GM12878 (cell line): ENCODE data around the gene HAS3. TPM values are rescaled to one million over a fixed set of nuclear protein-coding genes. Genes with fewer than 3 reads are reported as not detected.

ENCODE experiments used
- ATAC-seq: fragments of 200-7000 bp; cut with Tn5 transposase; 3 replicates; pipeline ENCODE4 v1.9.1; 2020; ENCODE audit warnings: mild to moderate bottlenecking, moderate library complexity
- BruUV-seq: library from RNA; stranded (reverse); fragments of 400-500 nt; replicated peaks from 2 replicates; lab custom pipeline; 2021; lab: Mats Ljungman, UMichigan
- CTCF ChIA-PET: fragments of 300-600 bp; sonication (Branson Sonifier 250); formaldehyde crosslinking; extraction: SDS; loops from one replicate; lab custom pipeline; 2021; ENCODE audit warnings: inconsistent platforms; lab: Yijun Ruan, JAX
- POLR2A ChIA-PET: fragments of 350-600 bp; formaldehyde crosslinking; extraction: SDS; loops from one replicate; lab custom pipeline; 2021; ENCODE audit warnings: inconsistent platforms; lab: Charles Lee
- RAD21 ChIA-PET: fragments of 300-600 bp; sonication (Branson Sonifier 250); formaldehyde crosslinking; loops from one replicate; lab custom pipeline; 2023; ENCODE audit warnings: antibody characterized with exemption; ENCODE audit not compliant: unreplicated experiment; lab: Charles Lee
- SMC1A ChIA-PET: fragments of 300-600 bp; sonication (Branson Sonifier 250); formaldehyde crosslinking; loops from one replicate; lab custom pipeline; 2023; ENCODE audit not compliant: unreplicated experiment, uncharacterized antibody; lab: Charles Lee
- DNase-seq: peaks from one replicate; pipeline ENCODE4 v3.0.0-alpha.2; 2011; ENCODE audit warnings: low read depth, low spot score
- FAIRE-seq: peaks from 3 replicates; lab custom pipeline; 2011; peaks lifted over from hg19 to GRCh38; lab: Jason Lieb, UNC
- H2AFZ ChIP-seq: 2 replicates; pipeline ENCODE4 v1.6.0; 2011; ENCODE audit warnings: low read depth, low read length, control low read depth; ENCODE audit not compliant: control insufficient read depth
- H3K27ac ChIP-seq: 2 replicates; pipeline ENCODE4 v1.5.1; 2011; ENCODE audit warnings: control low read depth; ENCODE audit not compliant: control insufficient read depth, insufficient read depth
- H3K27me3 ChIP-seq, 2 experiments: replicated peaks in 1 of 2; 2 replicates each; pipeline versions ENCODE4 v1.6.0 to v1.6.1; 2011; ENCODE audit warnings: low read length in 1 of 2; ENCODE audit not compliant: control insufficient read depth in 2 of 2, insufficient read depth in 2 of 2
- H3K36me3 ChIP-seq, 2 experiments: 2 replicates each; pipeline ENCODE4 v1.5.1; 2011; ENCODE audit warnings: low read length in 1 of 2; ENCODE audit not compliant: control insufficient read depth in 2 of 2, insufficient read depth in 2 of 2
- H3K4me1 ChIP-seq: 2 replicates; pipeline ENCODE4 v1.6.1; 2011; ENCODE audit warnings: mild to moderate bottlenecking, low read length, moderate library complexity, mixed read lengths; ENCODE audit not compliant: control insufficient read depth, insufficient read depth
- H3K4me2 ChIP-seq: 2 replicates; pipeline ENCODE4 v1.6.0; 2011; ENCODE audit warnings: control low read depth; ENCODE audit not compliant: control insufficient read depth, insufficient read depth
- H3K4me3 ChIP-seq: fragments of 200-600 bp; sonication (generic); 2 replicates; pipeline ENCODE4 v1.5.1; 2016
- H3K79me2 ChIP-seq: 2 replicates; pipeline ENCODE4 v1.6.0; 2011; ENCODE audit warnings: low read length; ENCODE audit not compliant: control insufficient read depth, insufficient read depth
- H3K9ac ChIP-seq: 2 replicates; pipeline ENCODE4 v1.8.0; 2011; ENCODE audit warnings: low read length, control low read depth, mixed read lengths; ENCODE audit not compliant: control insufficient read depth, insufficient read depth
- H3K9me3 ChIP-seq: replicated peaks from 3 replicates; pipeline ENCODE4 v1.5.1; 2011; ENCODE audit warnings: mild to moderate bottlenecking, low read length; ENCODE audit not compliant: control insufficient read depth, insufficient read depth
- H4K20me1 ChIP-seq: 2 replicates; pipeline ENCODE4 v1.6.0; 2011; ENCODE audit not compliant: control insufficient read depth, insufficient read depth
- CBX5 ChIP-seq: sonication (generic); IDR thresholded peaks from 2 replicates; pipeline ENCODE4 v1.6.1; 2016; ENCODE audit warnings: low read depth, moderate library complexity, mild to moderate bottlenecking, inconsistent platforms
- HSF1 ChIP-seq: fragments of 150-350 bp; IDR thresholded peaks from 2 replicates; pipeline ENCODE4 v1.6.1; 2014; ENCODE audit warnings: mild to moderate bottlenecking, low read depth, low read length
- KLF5 ChIP-seq: fragments of 450-650 bp; IDR thresholded peaks from 2 replicates; pipeline ENCODE4 v1.6.1; 2014; ENCODE audit warnings: mild to moderate bottlenecking; ENCODE audit not compliant: partially characterized antibody
- SIX5 ChIP-seq: IDR thresholded peaks from 2 replicates; pipeline ENCODE4 v1.6.1; 2011; ENCODE audit warnings: mild to moderate bottlenecking, low read depth, low read length, moderate library complexity; ENCODE audit not compliant: severe bottlenecking
- STAT3 ChIP-seq: IDR thresholded peaks from 2 replicates; pipeline ENCODE4 v1.6.1; 2011; ENCODE audit warnings: low read depth, low read length, improper control_type of control experiment
- WGBS: methylation state at CpG from one replicate; pipeline ENCODE4 v1.1.6; 2016; ENCODE audit warnings: low lambda C conversion rate; ENCODE audit not compliant: insufficient replicate concordance, insufficient coverage; ENCODE audit errors: missing lambda C conversion rate; 5-methylcytosine and 5-hydroxymethylcytosine counted together
- in situ Hi-C: fragments of 300-500 bp; cut with MboI; formaldehyde crosslinking; loops from 9 replicates; pipeline ENCODE4 v1.14.3; 2018; ENCODE audit warnings: mixed read lengths
- intact Hi-C: fragments of 100-400 bp; cut with micrococcal nuclease; formaldehyde crosslinking; loops from one replicate; pipeline ENCODE4 v1.14.2; 2022; ENCODE audit not compliant: unreplicated experiment
- polyA plus RNA-seq, 11 experiments: library from polyadenylated mRNA; depleted of rRNA in 4 of 11; unstranded in 6 of 11; stranded (reverse) in 5 of 11; fragments of >200 nt; fragmentation: Nextera tagmentation in 4 of 11; fragmentation: Illumina TruSeq in 1 of 11; extraction: Ambion mirVana in 4 of 11; extraction: Trizol in 1 of 11; gene quantifications; 1 replicate in 1 of 11; 2 replicates in 10 of 11; pipeline versions ENCODE4 v1.2.1 to v1.2.3, GENCODE V29; 2011 to 2016; ENCODE audit warnings: inconsistent platforms in 2 of 11, missing spikeins in 2 of 11, low read depth in 1 of 11
- total RNA-seq, 4 experiments: library from RNA; depleted of rRNA in 3 of 4; stranded (reverse); fragments of >200 nt in 3 of 4; fragmentation: Illumina TruSeq in 1 of 4; extraction: Trizol in 1 of 4; gene quantifications; 2 replicates each; pipeline versions ENCODE4 v1.2.1 to v1.2.3, GENCODE V29; 2013 to 2021

HAS3 gene
- total and polyA plus RNA-seq, 10 of the 15 experiments (the other 5 are each of a cell fraction or from before 2014, with no cell fraction given): 0.06 to 0.56 (median 0.19) TPM; not detected in 2

- Histone ChIP-seq H3K4me3 (no peak overlapping the region), H3K27me3 (no peaks in the 10 kb centered on the region), H3K79me2 (no peaks in the 10 kb centered on the region), H3K4me1 (peaks cover 11% of the 10 kb centered on the region), H4K20me1 (no peaks in the 10 kb centered on the region; the same call in 1 of the 2 replicates), H3K9ac (no peak overlapping the region), H3K9me3 (no peaks in the 10 kb centered on the region), H3K36me3 (peaks cover 9 to 26% of the 10 kb centered on the region in 2 experiments), H3K4me2 (no peak overlapping the region), H3K27ac (no peak overlapping the region), H2AFZ (no peak overlapping the region)
- POLR2A ChIA-PET: interaction anchor here (0.7 to 3.0 kb wide), 3 partner anchors 10 to 972 kb away, joined by 3 to 13 read pairs (median 7); partner anchors contain the start of gene SNTB2
- ATAC-seq (no peak), DNase-seq (no peak), FAIRE-seq (no peak)
- SMC1A ChIA-PET: interaction anchor here (0.7 to 2.9 kb wide), 6 partner anchors 10 to 263 kb away, joined by 3 to 9 read pairs (median 6); partner anchors contain the start of gene SNTB2
- in situ Hi-C loops: no loop called here
- 96% methylated on average over 7 of the region's 7 CpGs for WGBS
- TF ChIP-seq HSF1: no peak
- no peak for TF ChIP-seq CBX5
- TF ChIP-seq SIX5: no peak
- TF ChIP-seq STAT3: no peak
- TF ChIP-seq KLF5: no peak
- CTCF ChIA-PET: interaction anchor here (0.6 to 2.1 kb wide), 9 partner anchors 9 to 397 kb away, joined by 3 to 11 read pairs (median 3); no protein-coding TSS in a partner anchor
- intact Hi-C loops: no loop called here
- BruUV-seq: no TSS peak
- RAD21 ChIA-PET: interaction anchor here (0.9 to 1.5 kb wide), 3 partner anchors 13 to 119 kb away, joined by 3 to 4 read pairs (median 3); no protein-coding TSS in a partner anchor
Measured at GRCh38 chr16:69166946-69167930, 61.8 kb downstream of the HAS3 start.

Other genes with a start within 250 kb of the HAS3 start
Only the 7 nearest of the 8 such genes appear.
- gene CHTF8, start 26.9 kb downstream of the HAS3 start, total RNA-seq (2014; rRNA removed): 42.0 and 44.1 TPM in 2 replicates
- gene CHTF8, start 26.9 kb downstream of the HAS3 start, total RNA-seq (2014; rRNA removed; fragmentation: Illumina TruSeq; extraction: Trizol): 91.6 and 93.4 TPM in 2 replicates
- 130 and 133 TPM in 2 replicates for gene CHTF8, start 26.9 kb downstream of the HAS3 start, total RNA-seq (2021)
- gene CHTF8, start 26.9 kb downstream of the HAS3 start, polyA plus RNA-seq (2011; rRNA removed): 78.0 and 121 TPM in 2 replicates
- 136 and 159 TPM in 2 replicates for gene CHTF8, start 26.9 kb downstream of the HAS3 start, polyA plus RNA-seq (2014; fragmentation: Illumina TruSeq; extraction: Trizol)
- gene CHTF8, start 26.9 kb downstream of the HAS3 start, polyA plus RNA-seq (2014; fragmentation: Nextera tagmentation; extraction: Ambion mirVana): 10 to 100 TPM; 18.5 to 52.7 TPM
- gene CHTF8, start 26.9 kb downstream of the HAS3 start, polyA plus RNA-seq (2014; rRNA removed): 146 and 153 TPM in 2 replicates
- 100 to 1,000 TPM; 101 to 103 TPM for gene CHTF8, start 26.9 kb downstream of the HAS3 start, polyA plus RNA-seq (2016; fragmentation: Nextera tagmentation; extraction: Ambion mirVana)
- gene UTP4, start 27.0 kb downstream of the HAS3 start, total RNA-seq (2014; rRNA removed): 32.4 and 34.6 TPM in 2 replicates
- 30.9 and 32.5 TPM in 2 replicates for gene UTP4, start 27.0 kb downstream of the HAS3 start, total RNA-seq (2014; rRNA removed; fragmentation: Illumina TruSeq; extraction: Trizol)
- 80.9 and 82.2 TPM in 2 replicates for gene UTP4, start 27.0 kb downstream of the HAS3 start, total RNA-seq (2021)
- gene UTP4, start 27.0 kb downstream of the HAS3 start, polyA plus RNA-seq (2011; rRNA removed): 84.0 and 101 TPM in 2 replicates
- gene UTP4, start 27.0 kb downstream of the HAS3 start, polyA plus RNA-seq (2014; fragmentation: Illumina TruSeq; extraction: Trizol): 97.7 and 111 TPM in 2 replicates
- 10 to 100 TPM; 52.5 to 85.8 TPM for gene UTP4, start 27.0 kb downstream of the HAS3 start, polyA plus RNA-seq (2014; fragmentation: Nextera tagmentation; extraction: Ambion mirVana)
- 67.5 and 73.4 TPM in 2 replicates for gene UTP4, start 27.0 kb downstream of the HAS3 start, polyA plus RNA-seq (2014; rRNA removed)
- gene UTP4, start 27.0 kb downstream of the HAS3 start, polyA plus RNA-seq (2016; fragmentation: Nextera tagmentation; extraction: Ambion mirVana): 100 to 1,000 TPM; 126 to 131 TPM
- gene SNTB2, start 81.5 kb downstream of the HAS3 start, total RNA-seq (2014; rRNA removed): 5.2 and 6.9 TPM in 2 replicates
- gene SNTB2, start 81.5 kb downstream of the HAS3 start, total RNA-seq (2014; rRNA removed; fragmentation: Illumina TruSeq; extraction: Trizol): 4.8 and 5.5 TPM in 2 replicates
- gene SNTB2, start 81.5 kb downstream of the HAS3 start, total RNA-seq (2021): 12.7 and 15.7 TPM in 2 replicates
- gene SNTB2, start 81.5 kb downstream of the HAS3 start, polyA plus RNA-seq (2011; rRNA removed): 6.6 TPM in 2 replicates
- gene SNTB2, start 81.5 kb downstream of the HAS3 start, polyA plus RNA-seq (2014; fragmentation: Illumina TruSeq; extraction: Trizol): 4.7 and 4.8 TPM in 2 replicates
- 1 to 10 TPM; 1.2 to 1.4 TPM for gene SNTB2, start 81.5 kb downstream of the HAS3 start, polyA plus RNA-seq (2014; fragmentation: Nextera tagmentation; extraction: Ambion mirVana)
- gene SNTB2, start 81.5 kb downstream of the HAS3 start, polyA plus RNA-seq (2014; rRNA removed): 6.5 and 7.9 TPM in 2 replicates
- 1 to 10 TPM; 1.3 to 2.2 TPM for gene SNTB2, start 81.5 kb downstream of the HAS3 start, polyA plus RNA-seq (2016; fragmentation: Nextera tagmentation; extraction: Ambion mirVana)
- gene VPS4A, start 205.7 kb downstream of the HAS3 start, total RNA-seq (2014; rRNA removed): 21.4 and 22.5 TPM in 2 replicates
- 16.1 and 17.2 TPM in 2 replicates for gene VPS4A, start 205.7 kb downstream of the HAS3 start, total RNA-seq (2014; rRNA removed; fragmentation: Illumina TruSeq; extraction: Trizol)
- gene VPS4A, start 205.7 kb downstream of the HAS3 start, total RNA-seq (2021): 21.4 and 22.2 TPM in 2 replicates
- 5.7 and 8.7 TPM in 2 replicates for gene VPS4A, start 205.7 kb downstream of the HAS3 start, polyA plus RNA-seq (2011; rRNA removed)
- 13.8 and 22.2 TPM in 2 replicates for gene VPS4A, start 205.7 kb downstream of the HAS3 start, polyA plus RNA-seq (2014; fragmentation: Illumina TruSeq; extraction: Trizol)
- gene VPS4A, start 205.7 kb downstream of the HAS3 start, polyA plus RNA-seq (2014; fragmentation: Nextera tagmentation; extraction: Ambion mirVana): 1 to 10 TPM; 5.2 to 8.7 TPM
- 20.3 and 24.0 TPM in 2 replicates for gene VPS4A, start 205.7 kb downstream of the HAS3 start, polyA plus RNA-seq (2014; rRNA removed)
- gene VPS4A, start 205.7 kb downstream of the HAS3 start, polyA plus RNA-seq (2016; fragmentation: Nextera tagmentation; extraction: Ambion mirVana): 10 to 100 TPM; 34.6 to 36.3 TPM
- gene PDF, start 224.9 kb downstream of the HAS3 start, total RNA-seq (2014; rRNA removed): 32.5 and 42.0 TPM in 2 replicates
- gene PDF, start 224.9 kb downstream of the HAS3 start, total RNA-seq (2014; rRNA removed; fragmentation: Illumina TruSeq; extraction: Trizol): 2.4 and 3.0 TPM in 2 replicates
- 25.8 and 28.7 TPM in 2 replicates for gene PDF, start 224.9 kb downstream of the HAS3 start, total RNA-seq (2021)
- gene PDF, start 224.9 kb downstream of the HAS3 start, polyA plus RNA-seq (2011; rRNA removed): 1.4 and 4.6 TPM in 2 replicates
- 1.9 and 2.4 TPM in 2 replicates for gene PDF, start 224.9 kb downstream of the HAS3 start, polyA plus RNA-seq (2014; fragmentation: Illumina TruSeq; extraction: Trizol)
- gene PDF, start 224.9 kb downstream of the HAS3 start, polyA plus RNA-seq (2014; fragmentation: Nextera tagmentation; extraction: Ambion mirVana): under 1 TPM; 0.13 to 0.37 TPM
- gene PDF, start 224.9 kb downstream of the HAS3 start, polyA plus RNA-seq (2014; rRNA removed): 30.1 and 37.6 TPM in 2 replicates
- gene PDF, start 224.9 kb downstream of the HAS3 start, polyA plus RNA-seq (2016; fragmentation: Nextera tagmentation; extraction: Ambion mirVana): 10 to 100 TPM; 38.5 to 44.1 TPM
- gene COG8, start 233.9 kb downstream of the HAS3 start, total RNA-seq (2014; rRNA removed): 38.0 and 39.6 TPM in 2 replicates
- gene COG8, start 233.9 kb downstream of the HAS3 start, total RNA-seq (2014; rRNA removed; fragmentation: Illumina TruSeq; extraction: Trizol): 18.1 and 19.1 TPM in 2 replicates
- gene COG8, start 233.9 kb downstream of the HAS3 start, total RNA-seq (2021): 29.9 and 38.6 TPM in 2 replicates
- gene COG8, start 233.9 kb downstream of the HAS3 start, polyA plus RNA-seq (2011; rRNA removed): 12.4 and 20.3 TPM in 2 replicates
- 13.1 and 17.5 TPM in 2 replicates for gene COG8, start 233.9 kb downstream of the HAS3 start, polyA plus RNA-seq (2014; fragmentation: Illumina TruSeq; extraction: Trizol)
- gene COG8, start 233.9 kb downstream of the HAS3 start, polyA plus RNA-seq (2014; fragmentation: Nextera tagmentation; extraction: Ambion mirVana): 1 to 10 TPM; 2.8 to 3.1 TPM
- 25.1 and 27.2 TPM in 2 replicates for gene COG8, start 233.9 kb downstream of the HAS3 start, polyA plus RNA-seq (2014; rRNA removed)
- gene COG8, start 233.9 kb downstream of the HAS3 start, polyA plus RNA-seq (2016; fragmentation: Nextera tagmentation; extraction: Ambion mirVana): 10 to 100 TPM; 29.2 to 31.0 TPM
- 35.5 and 43.2 TPM in 2 replicates for gene NIP7, start 234.1 kb downstream of the HAS3 start, total RNA-seq (2014; rRNA removed)
- gene NIP7, start 234.1 kb downstream of the HAS3 start, total RNA-seq (2014; rRNA removed; fragmentation: Illumina TruSeq; extraction: Trizol): 54.1 and 58.9 TPM in 2 replicates
- gene NIP7, start 234.1 kb downstream of the HAS3 start, total RNA-seq (2021): 38.5 and 39.1 TPM in 2 replicates
- 18.8 and 20.7 TPM in 2 replicates for gene NIP7, start 234.1 kb downstream of the HAS3 start, polyA plus RNA-seq (2011; rRNA removed)
- gene NIP7, start 234.1 kb downstream of the HAS3 start, polyA plus RNA-seq (2014; fragmentation: Illumina TruSeq; extraction: Trizol): 57.7 and 68.6 TPM in 2 replicates
- 10 to 100 TPM; 57.8 to 62.9 TPM for gene NIP7, start 234.1 kb downstream of the HAS3 start, polyA plus RNA-seq (2014; fragmentation: Nextera tagmentation; extraction: Ambion mirVana)
- 35.5 and 38.6 TPM in 2 replicates for gene NIP7, start 234.1 kb downstream of the HAS3 start, polyA plus RNA-seq (2014; rRNA removed)
- 10 to 100 TPM; 56.6 to 56.7 TPM for gene NIP7, start 234.1 kb downstream of the HAS3 start, polyA plus RNA-seq (2016; fragmentation: Nextera tagmentation; extraction: Ambion mirVana)